22Rv1 (cell line): ENCODE measurements around the gene SLC2A10.

ENCODE experiments used
- CTCF ChIP-seq: fragments of 450-650 bp; IDR thresholded peaks from 2 replicates; pipeline ENCODE4 v1.5.1; 2017; ENCODE audit warnings: mild to moderate bottlenecking
- ZFX ChIP-seq: fragments of 450-650 bp; IDR thresholded peaks from 2 replicates; pipeline ENCODE4 v1.6.1; 2017; ENCODE audit warnings: antibody characterized with exemption, borderline replicate concordance

- TF ChIP-seq CTCF (no peak), ZFX (no peak)
These were observed 28.8 kb upstream of the SLC2A10 start for GRCh38 chr20:46680684-46681031.
